Left lung (tissue), 10 donors: ENCODE measurements around the gene OTULINL. TPM values are rescaled to one million over a fixed set of nuclear protein-coding genes. Genes with fewer than 3 reads are reported as not detected.

Experiments used
- ATAC-seq: fragments of 200-7000 bp; cut with Tn5 transposase; one replicate; pipeline ENCODE4 v1.9.1; 2020; ENCODE audit warnings: moderate library complexity
- DNase-seq, 4 donors: peaks; one replicate each; pipeline ENCODE4 v3.0.0-alpha.2; 2013 to 2020
- H3K27ac ChIP-seq, 2 donors: fragments of 200-600 bp; sonication (generic) in 1 of 2; one replicate each; pipeline versions ENCODE4 v1.5.0 to v1.8.0; 2020 to 2021
- H3K27me3 ChIP-seq, 2 donors: fragments of 200-600 bp; sonication (generic) in 1 of 2; one replicate each; pipeline versions ENCODE4 v1.5.0 to v1.8.0; 2020 to 2021
- H3K36me3 ChIP-seq, 2 donors: fragments of 200-600 bp; sonication (generic) in 1 of 2; one replicate each; pipeline versions ENCODE4 v1.5.0 to v1.8.0; 2020 to 2021
- H3K4me1 ChIP-seq, 2 donors: fragments of 200-600 bp; one replicate each; pipeline ENCODE4 v1.8.0; 2021
- H3K4me3 ChIP-seq, 2 donors: fragments of 200-600 bp; sonication (generic) in 1 of 2; one replicate each; pipeline versions ENCODE4 v1.5.0 to v1.8.0; 2020 to 2021; ENCODE audit warnings: mild to moderate bottlenecking in 1 of 2
- H3K9me3 ChIP-seq, 2 donors: fragments of 200-600 bp; sonication (generic) in 1 of 2; one replicate each; pipeline versions ENCODE4 v1.5.0 to v1.8.0; 2020 to 2021
- CTCF ChIP-seq, 2 donors: fragments of 200-600 bp; sonication (generic) in 1 of 2; IDR thresholded peaks; one replicate each; pipeline versions ENCODE4 v1.5.0 to v1.8.0; 2021; ENCODE audit warnings: antibody characterized with exemption in 2 of 2
- intact Hi-C, 2 donors: fragments of 100-400 bp; cut with DNase I; formaldehyde crosslinking; loops; one replicate each; pipeline versions ENCODE4 v1.11.2 to v1.14.2; 2022
- polyA plus RNA-seq, 6 donors: library from polyadenylated mRNA; unstranded; fragments of 120-200 nt; gene quantifications; one replicate each; pipeline ENCODE4 v1.2.1, GENCODE V29; 2013; ENCODE audit not compliant: insufficient read length in 6 of 6
- total RNA-seq, 2 donors: library from RNA; stranded (reverse); fragmentation: NEBNext Ultra II Directional; extraction: Animal tissue kit (Norgen Biotek cat#: 25700); gene quantifications; one replicate each; pipeline ENCODE4 v1.2.1, GENCODE V29; 2021
- donor health status: DM: no; HTN: yes; CAD: no.
- donor health status: DM: no; HTN: no; CAD: no.

Gene OTULINL
- total and polyA plus RNA-seq, 8 donors, result 8.4 to 54.7 (median 9.5) TPM

- TF ChIP-seq CTCF (IDR thresholded peaks at IDR 0.05), result no peak
- no peaks in the 10 kb centered on the region for H3K27me3 ChIP-seq
- ATAC-seq, result peak; percentile 35
- peaks cover 0 to 36% of the 10 kb centered on the region in 2 donors for H3K4me1 ChIP-seq
- H3K27ac ChIP-seq, result peak overlapping the region in 1 of 2 donors; percentile 5
- no peaks in the 10 kb centered on the region for H3K36me3 ChIP-seq
- H3K9me3 ChIP-seq, result no peaks in the 10 kb centered on the region
- no peak overlapping the region for H3K4me3 ChIP-seq
- DNase-seq, result peak in 1 of 4 donors; percentile 48
- intact Hi-C loops, result no loop called here
Observed at GRCh38 chr5:14557203-14557770, 24.3 kb upstream of the OTULINL start.

GRCh38 chr5:14557791-14558415, 23.7 kb upstream of the OTULINL start:
- TF ChIP-seq CTCF (IDR thresholded peaks at IDR 0.05), result no peak
- Histone ChIP-seq H3K9me3 (no peaks in the 10 kb centered on the region), H3K4me3 (no peak overlapping the region), H3K36me3 (no peaks in the 10 kb centered on the region), H3K27me3 (no peaks in the 10 kb centered on the region), H3K4me1 (peaks cover 0 to 33% of the 10 kb centered on the region in 2 donors), H3K27ac (peak overlapping the region in 1 of 2 donors; percentile 5)
- ATAC-seq (peak; percentile 22), DNase-seq (no peak)
- intact Hi-C loops, result no loop called here

- no peak for TF ChIP-seq CTCF (IDR thresholded peaks at IDR 0.05)
- intact Hi-C loops, result no loop called here
- Histone ChIP-seq H3K36me3 (peaks cover 0 to 6% of the 10 kb centered on the region in 2 donors), H3K4me3 (no peak overlapping the region), H3K27ac (peak overlapping the region in 1 of 2 donors; percentile 70), H3K9me3 (no peaks in the 10 kb centered on the region), H3K4me1 (peaks cover 0 to 33% of the 10 kb centered on the region in 2 donors), H3K27me3 (no peaks in the 10 kb centered on the region)
- no peak for DNase-seq
- ATAC-seq, result peak; percentile 39
Observed at GRCh38 chr5:14560091-14560595, 21.4 kb upstream of the OTULINL start.

- Histone ChIP-seq H3K27ac (no peak overlapping the region), H3K4me1 (peaks cover 0 to 33% of the 10 kb centered on the region in 2 donors), H3K4me3 (no peak overlapping the region), H3K36me3 (peaks cover 0 to 6% of the 10 kb centered on the region in 2 donors), H3K27me3 (no peaks in the 10 kb centered on the region), H3K9me3 (no peaks in the 10 kb centered on the region)
- DNase-seq, result no peak
- intact Hi-C loops, result no loop called here
- no peak for ATAC-seq
- TF ChIP-seq CTCF (IDR thresholded peaks at IDR 0.05), result no peak
Observed at GRCh38 chr5:14561741-14562140, 19.9 kb upstream of the OTULINL start.

GRCh38 chr5:14568333-14568732, 13.3 kb upstream of the OTULINL start:
- intact Hi-C loops, result no loop called here
- Histone ChIP-seq H3K9me3 (no peaks in the 10 kb centered on the region), H3K27ac (no peak overlapping the region), H3K27me3 (no peaks in the 10 kb centered on the region), H3K4me1 (peaks cover 0 to 17% of the 10 kb centered on the region in 2 donors), H3K36me3 (peaks cover 0 to 4% of the 10 kb centered on the region in 2 donors), H3K4me3 (no peak overlapping the region)
- ATAC-seq (no peak), DNase-seq (no peak)
- no peak for TF ChIP-seq CTCF (IDR thresholded peaks at IDR 0.05)
